ENCODE results near the gene AGBL3.
A peak's percentile ranks its signal among the peaks of the same experiment; 100 is the strongest.

DNA sequence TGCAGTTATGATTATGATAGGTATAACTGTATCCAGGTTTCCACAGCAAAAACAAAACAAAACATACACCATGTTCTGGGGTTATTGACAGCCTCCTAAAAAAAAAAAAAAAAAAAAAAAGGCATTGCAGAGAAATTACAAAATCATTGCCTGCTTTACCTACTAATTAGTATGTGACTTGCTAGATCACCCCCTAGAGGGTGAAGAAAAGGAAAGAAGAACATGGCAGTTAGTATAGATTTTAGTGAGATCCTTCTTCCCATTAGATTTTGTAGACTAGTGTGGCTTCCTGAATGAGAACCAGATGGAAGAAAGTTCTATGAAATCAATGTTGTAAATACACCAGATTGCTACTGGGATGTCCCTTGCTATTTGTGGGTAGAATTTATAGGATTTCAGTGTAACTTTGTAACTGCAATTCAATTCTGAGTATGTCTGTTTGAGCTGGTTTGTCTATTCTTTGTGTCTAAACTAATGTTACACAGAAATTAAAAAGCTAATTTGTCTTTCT is 24.0 kb upstream of the AGBL3 start:
- TF ChIP-seq, protein P1, sequence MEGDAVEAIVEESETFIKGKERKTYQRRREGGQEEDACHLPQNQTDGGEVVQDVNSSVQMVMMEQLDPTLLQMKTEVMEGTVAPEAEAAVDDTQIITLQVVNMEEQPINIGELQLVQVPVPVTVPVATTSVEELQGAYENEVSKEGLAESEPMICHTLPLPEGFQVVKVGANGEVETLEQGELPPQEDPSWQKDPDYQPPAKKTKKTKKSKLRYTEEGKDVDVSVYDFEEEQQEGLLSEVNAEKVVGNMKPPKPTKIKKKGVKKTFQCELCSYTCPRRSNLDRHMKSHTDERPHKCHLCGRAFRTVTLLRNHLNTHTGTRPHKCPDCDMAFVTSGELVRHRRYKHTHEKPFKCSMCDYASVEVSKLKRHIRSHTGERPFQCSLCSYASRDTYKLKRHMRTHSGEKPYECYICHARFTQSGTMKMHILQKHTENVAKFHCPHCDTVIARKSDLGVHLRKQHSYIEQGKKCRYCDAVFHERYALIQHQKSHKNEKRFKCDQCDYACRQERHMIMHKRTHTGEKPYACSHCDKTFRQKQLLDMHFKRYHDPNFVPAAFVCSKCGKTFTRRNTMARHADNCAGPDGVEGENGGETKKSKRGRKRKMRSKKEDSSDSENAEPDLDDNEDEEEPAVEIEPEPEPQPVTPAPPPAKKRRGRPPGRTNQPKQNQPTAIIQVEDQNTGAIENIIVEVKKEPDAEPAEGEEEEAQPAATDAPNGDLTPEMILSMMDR (IDR thresholded peaks at IDR 0.05; ENCODE audit: low read depth, low read length, poor library complexity, severe bottlenecking), result peak; percentile 12
- no peak for TF ChIP-seq EZH2phosphoT487 (IDR thresholded peaks at IDR 0.05; ENCODE audit: borderline replicate concordance, low read length)

Data from DOHH2 (cell line).